GM12878 (cell line): ENCODE data around the gene PRDM16. TPM values are rescaled to one million over a fixed set of nuclear protein-coding genes. Genes with fewer than 3 reads are reported as not detected.

Source experiments
- ATAC-seq: fragments of 200-7000 bp; cut with Tn5 transposase; 3 replicates; pipeline ENCODE4 v1.9.1; 2020; ENCODE audit warnings: mild to moderate bottlenecking, moderate library complexity
- BruUV-seq: library from RNA; stranded (reverse); fragments of 400-500 nt; replicated peaks from 2 replicates; lab custom pipeline; 2021; lab: Mats Ljungman, UMichigan
- CTCF ChIA-PET: fragments of 300-600 bp; sonication (Branson Sonifier 250); formaldehyde crosslinking; extraction: SDS; loops from one replicate; lab custom pipeline; 2021; ENCODE audit warnings: inconsistent platforms; lab: Yijun Ruan, JAX
- POLR2A ChIA-PET: fragments of 350-600 bp; formaldehyde crosslinking; extraction: SDS; loops from one replicate; lab custom pipeline; 2021; ENCODE audit warnings: inconsistent platforms; lab: Charles Lee
- RAD21 ChIA-PET: fragments of 300-600 bp; sonication (Branson Sonifier 250); formaldehyde crosslinking; loops from one replicate; lab custom pipeline; 2023; ENCODE audit warnings: antibody characterized with exemption; ENCODE audit not compliant: unreplicated experiment; lab: Charles Lee
- SMC1A ChIA-PET: fragments of 300-600 bp; sonication (Branson Sonifier 250); formaldehyde crosslinking; loops from one replicate; lab custom pipeline; 2023; ENCODE audit not compliant: unreplicated experiment, uncharacterized antibody; lab: Charles Lee
- DNase-seq: peaks from one replicate; pipeline ENCODE4 v3.0.0-alpha.2; 2011; ENCODE audit warnings: low read depth, low spot score
- FAIRE-seq: peaks from 3 replicates; lab custom pipeline; 2011; peaks lifted over from hg19 to GRCh38; lab: Jason Lieb, UNC
- H2AFZ ChIP-seq: 2 replicates; pipeline ENCODE4 v1.6.0; 2011; ENCODE audit warnings: low read depth, low read length, control low read depth; ENCODE audit not compliant: control insufficient read depth
- H3K27ac ChIP-seq: 2 replicates; pipeline ENCODE4 v1.5.1; 2011; ENCODE audit warnings: control low read depth; ENCODE audit not compliant: control insufficient read depth, insufficient read depth
- H3K27me3 ChIP-seq, 2 experiments: replicated peaks in 1 of 2; 2 replicates each; pipeline versions ENCODE4 v1.6.0 to v1.6.1; 2011; ENCODE audit warnings: low read length in 1 of 2; ENCODE audit not compliant: control insufficient read depth in 2 of 2, insufficient read depth in 2 of 2
- H3K36me3 ChIP-seq, 2 experiments: 2 replicates each; pipeline ENCODE4 v1.5.1; 2011; ENCODE audit warnings: low read length in 1 of 2; ENCODE audit not compliant: control insufficient read depth in 2 of 2, insufficient read depth in 2 of 2
- H3K4me1 ChIP-seq: 2 replicates; pipeline ENCODE4 v1.6.1; 2011; ENCODE audit warnings: mild to moderate bottlenecking, low read length, moderate library complexity, mixed read lengths; ENCODE audit not compliant: control insufficient read depth, insufficient read depth
- H3K4me2 ChIP-seq: 2 replicates; pipeline ENCODE4 v1.6.0; 2011; ENCODE audit warnings: control low read depth; ENCODE audit not compliant: control insufficient read depth, insufficient read depth
- H3K4me3 ChIP-seq: fragments of 200-600 bp; sonication (generic); 2 replicates; pipeline ENCODE4 v1.5.1; 2016
- H3K79me2 ChIP-seq: 2 replicates; pipeline ENCODE4 v1.6.0; 2011; ENCODE audit warnings: low read length; ENCODE audit not compliant: control insufficient read depth, insufficient read depth
- H3K9ac ChIP-seq: 2 replicates; pipeline ENCODE4 v1.8.0; 2011; ENCODE audit warnings: low read length, control low read depth, mixed read lengths; ENCODE audit not compliant: control insufficient read depth, insufficient read depth
- H3K9me3 ChIP-seq: replicated peaks from 3 replicates; pipeline ENCODE4 v1.5.1; 2011; ENCODE audit warnings: mild to moderate bottlenecking, low read length; ENCODE audit not compliant: control insufficient read depth, insufficient read depth
- H4K20me1 ChIP-seq: 2 replicates; pipeline ENCODE4 v1.6.0; 2011; ENCODE audit not compliant: control insufficient read depth, insufficient read depth
- ATF2 ChIP-seq: IDR thresholded peaks from 2 replicates; pipeline ENCODE4 v1.6.1; 2012; ENCODE audit warnings: low read length, inconsistent platforms
- ATF7 ChIP-seq: fragments of 450-650 bp; IDR thresholded peaks from 2 replicates; pipeline ENCODE4 v1.6.1; 2016; ENCODE audit warnings: low read depth, mild to moderate bottlenecking
- CTCF ChIP-seq, 3 experiments: IDR thresholded peaks in 2 of 3; conservative IDR thresholded peaks in 1 of 3; 2 replicates each; pipeline ENCODE4 v1.5.1; 2011; ENCODE audit warnings: low read depth in 3 of 3, low read length in 3 of 3, mild to moderate bottlenecking in 3 of 3, control low read depth in 2 of 3, moderate library complexity in 2 of 3, inconsistent platforms in 1 of 3, mixed read lengths in 1 of 3; ENCODE audit not compliant: control insufficient read depth in 2 of 3, insufficient read depth in 1 of 3; ENCODE audit errors: extremely low read depth in 1 of 3
- EGR1 ChIP-seq, 2 experiments: IDR thresholded peaks; 1 replicate in 1 of 2; 2 replicates in 1 of 2; pipeline ENCODE4 v1.6.1; 2011 to 2012; ENCODE audit warnings: low read depth in 2 of 2, low read length in 2 of 2, borderline replicate concordance in 1 of 2, mild to moderate bottlenecking in 1 of 2, moderate library complexity in 1 of 2
- ESRRA ChIP-seq: IDR thresholded peaks from 2 replicates; pipeline ENCODE4 v1.6.1; 2012; ENCODE audit warnings: mild to moderate bottlenecking, low read length, improper control_type of control experiment
- FOXM1 ChIP-seq: IDR thresholded peaks from 2 replicates; pipeline ENCODE4 v1.6.1; 2012; ENCODE audit warnings: low read depth, mild to moderate bottlenecking, inconsistent platforms, low read length, moderate library complexity
- GATAD2B ChIP-seq: fragments of 450-650 bp; conservative IDR thresholded peaks from 2 replicates; pipeline ENCODE4 v1.6.1; 2017; ENCODE audit warnings: low read depth, mild to moderate bottlenecking, moderate library complexity
- MAX ChIP-seq: IDR thresholded peaks from 2 replicates; pipeline ENCODE4 v1.6.1; 2012; ENCODE audit warnings: low read depth, low read length, improper control_type of control experiment
- POU2F2 ChIP-seq: IDR thresholded peaks from 3 replicates; pipeline ENCODE4 v1.6.1; 2011; ENCODE audit warnings: low read depth, mild to moderate bottlenecking, low read length, borderline replicate concordance
- RAD21 ChIP-seq: IDR thresholded peaks from 2 replicates; pipeline ENCODE4 v1.6.1; 2011; ENCODE audit warnings: mild to moderate bottlenecking, low read depth, low read length, moderate library complexity; ENCODE audit not compliant: insufficient read depth
- SMARCA5 ChIP-seq: fragments of 450-650 bp; IDR thresholded peaks from 2 replicates; pipeline ENCODE4 v1.6.1; 2017; ENCODE audit warnings: mild to moderate bottlenecking
- ZBTB40 ChIP-seq: fragments of 450-650 bp; IDR thresholded peaks from 2 replicates; pipeline ENCODE4 v1.6.1; 2016; ENCODE audit warnings: mild to moderate bottlenecking, moderate library complexity, borderline replicate concordance
- ZNF24 ChIP-seq: fragments of 450-650 bp; IDR thresholded peaks from 2 replicates; pipeline ENCODE4 v1.6.1; 2017; ENCODE audit warnings: antibody characterized with exemption, mild to moderate bottlenecking
- WGBS: methylation state at CpG from one replicate; pipeline ENCODE4 v1.1.6; 2016; ENCODE audit warnings: low lambda C conversion rate; ENCODE audit not compliant: insufficient replicate concordance, insufficient coverage; ENCODE audit errors: missing lambda C conversion rate; 5-methylcytosine and 5-hydroxymethylcytosine counted together
- in situ Hi-C: fragments of 300-500 bp; cut with MboI; formaldehyde crosslinking; loops from 9 replicates; pipeline ENCODE4 v1.14.3; 2018; ENCODE audit warnings: mixed read lengths
- intact Hi-C: fragments of 100-400 bp; cut with micrococcal nuclease; formaldehyde crosslinking; loops from one replicate; pipeline ENCODE4 v1.14.2; 2022; ENCODE audit not compliant: unreplicated experiment
- polyA plus RNA-seq, 11 experiments: library from polyadenylated mRNA; depleted of rRNA in 4 of 11; unstranded in 6 of 11; stranded (reverse) in 5 of 11; fragments of >200 nt; fragmentation: Nextera tagmentation in 4 of 11; fragmentation: Illumina TruSeq in 1 of 11; extraction: Ambion mirVana in 4 of 11; extraction: Trizol in 1 of 11; gene quantifications; 1 replicate in 1 of 11; 2 replicates in 10 of 11; pipeline versions ENCODE4 v1.2.1 to v1.2.3, GENCODE V29; 2011 to 2016; ENCODE audit warnings: inconsistent platforms in 2 of 11, missing spikeins in 2 of 11, low read depth in 1 of 11
- total RNA-seq, 4 experiments: library from RNA; depleted of rRNA in 3 of 4; stranded (reverse); fragments of >200 nt in 3 of 4; fragmentation: Illumina TruSeq in 1 of 4; extraction: Trizol in 1 of 4; gene quantifications; 2 replicates each; pipeline versions ENCODE4 v1.2.1 to v1.2.3, GENCODE V29; 2013 to 2021

Gene PRDM16
- total and polyA plus RNA-seq, 10 of the 15 experiments (the other 5 are each of a cell fraction or from before 2014, with no cell fraction given) = 0.03 TPM; not detected in 9

- POLR2A ChIA-PET = no interaction called here
- intact Hi-C loops (no loop called here), in situ Hi-C loops (no loop called here)
- no peaks in the 10 kb centered on the region for H3K36me3 ChIP-seq
- no peaks in the 10 kb centered on the region for H4K20me1 ChIP-seq
- no peak overlapping the region for H3K4me3 ChIP-seq
- H3K4me2 ChIP-seq = no peak overlapping the region
- no peak for DNase-seq
- H3K4me1 ChIP-seq = no peaks in the 10 kb centered on the region
- WGBS = 31% methylated on average over 14 of the region's 15 CpGs
- no peak for FAIRE-seq
- ATAC-seq = no peak
- H3K9ac ChIP-seq = no peak overlapping the region
- H3K9me3 ChIP-seq = no peaks in the 10 kb centered on the region
- H2AFZ ChIP-seq = no peak overlapping the region
- TF ChIP-seq ESRRA (no peak), RAD21 (no peak), ZNF24 (no peak), ATF7 (no peak), CTCF (IDR thresholded peaks at IDR 0.05 in 2 of 3, conservative IDR thresholded peaks at IDR 0.05 in 1 of 3; ENCODE audit: control insufficient read depth in 2 of 3, extremely low read depth in 1 of 3, insufficient read depth in 1 of 3, low read depth in 3 of 3, low read length in 3 of 3) (no peak), MAX (no peak), FOXM1 (no peak), EGR1 (IDR thresholded peaks at IDR 0.05; ENCODE audit: borderline replicate concordance in 1 of 2, low read depth in 2 of 2, low read length in 2 of 2) (no peak), SMARCA5 (no peak), ZBTB40 (no peak), GATAD2B (no peak), POU2F2 (no peak), ATF2 (no peak)
- BruUV-seq = no TSS peak
- RAD21 ChIA-PET = no interaction called here
- CTCF ChIA-PET = no interaction called here
- no peak overlapping the region for H3K27ac ChIP-seq
- no peaks in the 10 kb centered on the region for H3K79me2 ChIP-seq
- no peaks in the 10 kb centered on the region for H3K27me3 ChIP-seq
- SMC1A ChIA-PET = no interaction called here
Measured at GRCh38 chr1:3284691-3285090, 215.7 kb downstream of the PRDM16 start.
